NB4 (cell line): ENCODE data around the gene RPS6KA4.

ENCODE experiments used
- DNase-seq: peaks from one replicate; pipeline ENCODE4 v3.0.0; 2010; ENCODE audit warnings: low read depth
- H3K4me3 ChIP-seq: one replicate; pipeline ENCODE4 v1.5.1; 2011; ENCODE audit warnings: mild to moderate bottlenecking, low read depth, low read length, moderate library complexity
- CTCF ChIP-seq: IDR thresholded peaks from one replicate; pipeline ENCODE4 v1.5.1; 2012; ENCODE audit warnings: low read depth, low read length
- MYC ChIP-seq: IDR thresholded peaks from 2 replicates; pipeline ENCODE4 v1.6.1; 2011; ENCODE audit warnings: low read depth, low read length
- POLR2A ChIP-seq: IDR thresholded peaks from 2 replicates; pipeline ENCODE4 v1.6.1; 2011; ENCODE audit warnings: mild to moderate bottlenecking; ENCODE audit not compliant: insufficient read length; ENCODE audit errors: extremely low read depth
- TF ChIP-seq, protein P1 (sequence below): IDR thresholded peaks from 2 replicates; pipeline ENCODE4 v1.6.1; 2011; ENCODE audit warnings: low read depth, low read length

Gene RPS6KA4

GRCh38 chr11:64359712-64360445 lies 917 bp downstream of the RPS6KA4 start:
- no peak for TF ChIP-seq POLR2A
- TF ChIP-seq CTCF, result no peak
- TF ChIP-seq, protein P1, sequence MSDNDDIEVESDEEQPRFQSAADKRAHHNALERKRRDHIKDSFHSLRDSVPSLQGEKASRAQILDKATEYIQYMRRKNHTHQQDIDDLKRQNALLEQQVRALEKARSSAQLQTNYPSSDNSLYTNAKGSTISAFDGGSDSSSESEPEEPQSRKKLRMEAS, result no peak
- no peak for TF ChIP-seq MYC
- peak overlapping the region; percentile 74 for H3K4me3 ChIP-seq
- DNase-seq, result peak; percentile 40

DNA sequence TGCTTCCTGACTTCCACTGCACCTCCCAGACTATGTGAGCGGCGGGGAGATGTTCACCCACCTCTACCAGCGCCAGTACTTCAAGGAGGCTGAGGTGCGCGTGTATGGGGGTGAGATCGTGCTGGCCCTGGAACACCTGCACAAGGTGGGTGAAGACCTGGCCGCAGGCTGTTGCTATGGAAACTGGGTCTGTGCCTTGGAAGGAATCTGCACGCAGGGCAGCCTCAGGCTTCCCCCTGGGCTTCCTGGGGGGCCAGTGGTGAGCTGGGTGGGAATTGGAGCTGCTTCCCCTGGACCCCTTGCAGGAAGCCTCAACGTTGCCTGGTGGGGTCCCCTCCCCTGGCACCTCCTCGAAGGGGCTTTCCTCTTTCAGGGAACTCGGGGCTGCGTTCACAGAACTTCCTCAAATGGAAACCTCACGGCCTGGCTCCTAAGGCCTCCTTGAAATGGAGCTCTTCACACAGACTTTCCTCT lies 1.5 kb downstream of the RPS6KA4 start:
- peak; percentile 65 for DNase-seq
- H3K4me3 ChIP-seq, result no peak overlapping the region
- TF ChIP-seq, protein P1, result no peak
- TF ChIP-seq POLR2A, result no peak
- no peak for TF ChIP-seq MYC
- TF ChIP-seq CTCF, result no peak

GRCh38 chr11:64361659-64362058 lies 2.7 kb downstream of the RPS6KA4 start:
- H3K4me3 ChIP-seq, result no peak overlapping the region
- TF ChIP-seq POLR2A (no peak), CTCF (no peak), MYC (no peak)
- TF ChIP-seq, protein P1, result no peak
- no peak for DNase-seq

DNA sequence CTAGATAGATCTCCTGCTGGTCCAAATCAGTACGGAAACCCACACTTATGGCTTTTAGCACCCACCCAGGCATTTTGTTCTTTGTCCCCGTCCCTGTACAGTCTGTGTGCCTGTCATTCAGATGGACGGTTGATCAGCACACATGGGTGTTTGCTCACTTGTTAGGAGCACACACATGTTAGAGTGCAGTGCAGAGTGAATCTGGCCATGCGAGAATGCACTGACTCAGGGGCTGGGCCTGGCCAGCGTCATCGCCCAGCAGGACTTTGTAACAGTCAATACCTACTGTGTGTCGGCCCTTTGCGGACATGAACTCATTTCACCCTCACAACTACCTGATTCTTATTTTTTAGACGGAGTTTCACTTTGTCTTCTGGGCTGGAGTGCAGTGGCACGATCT lies 3.4 kb downstream of the RPS6KA4 start:
- no peak overlapping the region for H3K4me3 ChIP-seq
- TF ChIP-seq CTCF (no peak), MYC (no peak), POLR2A (no peak)
- TF ChIP-seq, protein P1, result no peak
- DNase-seq, result no peak

DNA sequence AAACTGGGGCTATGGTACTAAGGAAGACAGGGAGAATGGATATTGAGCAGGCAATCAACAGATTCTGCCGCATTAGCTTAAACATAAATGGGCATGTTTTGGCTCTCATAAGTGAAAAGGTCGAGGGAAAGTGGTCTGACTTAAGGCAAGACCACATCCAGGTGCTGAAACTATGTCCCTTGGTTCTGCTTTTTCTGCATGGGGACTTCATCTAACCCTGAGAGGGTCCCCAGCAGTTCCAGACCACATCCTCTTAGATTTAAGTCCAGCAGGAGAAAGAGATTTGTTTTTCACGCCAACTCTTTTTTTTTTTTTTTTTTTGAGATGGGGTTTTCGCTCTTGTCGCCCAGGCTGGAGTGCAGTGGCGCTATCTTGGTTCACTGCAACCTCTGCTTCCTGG lies 5.5 kb downstream of the RPS6KA4 start:
- peak; percentile 40 for DNase-seq
- TF ChIP-seq, protein P1, result no peak
- TF ChIP-seq POLR2A (no peak), MYC (no peak), CTCF (no peak)
- H3K4me3 ChIP-seq, result no peak overlapping the region

- H3K4me3 ChIP-seq, result no peak overlapping the region
- DNase-seq, result no peak
- TF ChIP-seq MYC (no peak), CTCF (no peak), POLR2A (no peak)
- TF ChIP-seq, protein P1, result no peak
Measured at GRCh38 chr11:64364911-64365310, 5.9 kb downstream of the RPS6KA4 start.
